B cell (primary cell): Measurements from ENCODE around the gene RRP12. TPM values are rescaled to one million over a fixed set of nuclear protein-coding genes. Genes with fewer than 3 reads are reported as not detected.

Experiments
- ATAC-seq: fragments of 200-7000 bp; cut with Tn5 transposase; one replicate; pipeline ENCODE4 v1.10.0; 2021; ENCODE audit warnings: low read depth, mild to moderate bottlenecking, moderate number of reproducible peaks, moderate library complexity
- CTCF ChIA-PET: fragments of 350-600 bp; sonication (Branson Sonifier 250); formaldehyde crosslinking; loops from one replicate; lab custom pipeline; 2021; ENCODE audit warnings: antibody characterized with exemption, inconsistent platforms; lab: Charles Lee
- POLR2A ChIA-PET: fragments of 350-600 bp; sonication (Branson Sonifier 250); formaldehyde crosslinking; loops from one replicate; lab custom pipeline; 2021; ENCODE audit warnings: antibody characterized with exemption; lab: Charles Lee
- DNase-seq: peaks from one replicate; pipeline ENCODE4 v3.0.0; 2013
- H2AFZ ChIP-seq: 2 replicates; pipeline ENCODE4 v1.6.1; 2012; ENCODE audit warnings: mild to moderate bottlenecking, low read depth, low read length; ENCODE audit not compliant: insufficient read depth, poor library complexity, severe bottlenecking
- H3K27ac ChIP-seq, 2 donors: 1 replicate in 1 of 2; 2 replicates in 1 of 2; pipeline ENCODE4 v1.5.1; 2012 to 2013; ENCODE audit warnings: low read length in 2 of 2, mild to moderate bottlenecking in 2 of 2, moderate library complexity in 1 of 2
- H3K27me3 ChIP-seq, 4 experiments: fragments of 200-600 bp in 1 of 4; sonication (generic) in 1 of 4; replicated peaks in 1 of 4; 1 replicate in 2 of 4; 2 replicates in 2 of 4; pipeline versions ENCODE4 v1.6.1 to v1.7.0; 2013 to 2016; ENCODE audit warnings: low read length in 3 of 4, mild to moderate bottlenecking in 2 of 4, mixed read lengths in 1 of 4, moderate library complexity in 1 of 4; ENCODE audit not compliant: insufficient read depth in 4 of 4, control insufficient read depth in 3 of 4; ENCODE audit errors: control extremely low read depth in 1 of 4
- H3K36me3 ChIP-seq, 2 experiments: replicated peaks in 1 of 2; 1 replicate in 1 of 2; 2 replicates in 1 of 2; pipeline versions ENCODE4 v1.6.1 to v1.7.1; 2013; ENCODE audit warnings: low read length in 1 of 2; ENCODE audit not compliant: insufficient read depth in 2 of 2, control insufficient read depth in 1 of 2; ENCODE audit errors: control extremely low read depth in 1 of 2, extremely low read depth in 1 of 2
- H3K4me1 ChIP-seq, 2 donors: fragments of 200-600 bp in 1 of 2; sonication (generic) in 1 of 2; 1 replicate in 1 of 2; 2 replicates in 1 of 2; pipeline versions ENCODE4 v1.5.1 to v1.6.1; 2013 to 2017; ENCODE audit warnings: low read length in 2 of 2; ENCODE audit not compliant: control insufficient read depth in 2 of 2, insufficient read depth in 2 of 2
- H3K4me2 ChIP-seq: replicated peaks from 2 replicates; pipeline ENCODE3; 2012; ENCODE audit warnings: mild to moderate bottlenecking, low read depth, low read length; ENCODE audit not compliant: poor library complexity, severe bottlenecking
- H3K4me3 ChIP-seq, 5 experiments: fragments of 200-600 bp in 1 of 5; sonication (generic) in 1 of 5; 1 replicate in 3 of 5; 2 replicates in 2 of 5; pipeline versions ENCODE4 v1.5.1 to v1.7.0; 2011 to 2016; ENCODE audit warnings: low read length in 4 of 5, mild to moderate bottlenecking in 4 of 5, low read depth in 2 of 5, control low read depth in 1 of 5, moderate library complexity in 1 of 5; ENCODE audit not compliant: insufficient read depth in 1 of 5; ENCODE audit errors: control extremely low read depth in 1 of 5, extremely low read depth in 1 of 5
- H3K79me2 ChIP-seq: fragments of 200-600 bp; sonication (generic); one replicate; pipeline ENCODE4 v1.6.0; 2016; ENCODE audit warnings: low read length; ENCODE audit not compliant: control insufficient read depth, insufficient read depth
- H3K9ac ChIP-seq: fragments of 200-600 bp; sonication (generic); 2 replicates; pipeline ENCODE4 v1.6.1; 2017; ENCODE audit warnings: mild to moderate bottlenecking, low read length, moderate library complexity
- H3K9me3 ChIP-seq, 3 donors: one replicate each; pipeline versions ENCODE4 v1.6.1 to v1.7.1; 2013; ENCODE audit warnings: low read length in 2 of 3; ENCODE audit not compliant: control insufficient read depth in 2 of 3, insufficient read depth in 1 of 3; ENCODE audit errors: control extremely low read depth in 1 of 3
- H4K20me1 ChIP-seq: 2 replicates; pipeline ENCODE4 v1.6.0; 2012; ENCODE audit warnings: mild to moderate bottlenecking, low read length; ENCODE audit not compliant: insufficient read depth, control insufficient read depth, poor library complexity, severe bottlenecking
- H3K27ac Mint-ChIP-seq: one replicate; pipeline ENCODE4 v1.8.0; 2021; ENCODE audit warnings: mixed read lengths
- H3K27me3 Mint-ChIP-seq: one replicate; pipeline ENCODE4 v1.8.0; 2021; ENCODE audit warnings: mixed read lengths
- H3K4me1 Mint-ChIP-seq: one replicate; pipeline ENCODE4 v1.8.0; 2021; ENCODE audit warnings: mixed read lengths
- H3K4me3 Mint-ChIP-seq: one replicate; pipeline ENCODE4 v1.8.0; 2021; ENCODE audit warnings: mixed read lengths
- H3K9me3 Mint-ChIP-seq: one replicate; pipeline ENCODE4 v1.8.0; 2022; ENCODE audit warnings: mixed read lengths; ENCODE audit not compliant: insufficient read depth
- CTCF ChIP-seq: fragments of 200-600 bp; IDR thresholded peaks from one replicate; pipeline ENCODE4 v1.8.0; 2022; ENCODE audit warnings: antibody characterized with exemption, mild to moderate bottlenecking
- EZH2 ChIP-seq: IDR thresholded peaks from 2 replicates; pipeline ENCODE4 v1.6.1; 2012; ENCODE audit warnings: borderline replicate concordance, low read depth, mild to moderate bottlenecking, moderate library complexity, low read length; ENCODE audit not compliant: insufficient read depth, poor library complexity, severe bottlenecking
- WGBS: methylation state at CpG from one replicate; pipeline ENCODE4 v1.1.5; 2013; ENCODE audit warnings: missing lambda C conversion rate; ENCODE audit not compliant: insufficient coverage; 5-methylcytosine and 5-hydroxymethylcytosine counted together
- intact Hi-C: fragments of 100-400 bp; cut with micrococcal nuclease; formaldehyde crosslinking; loops from one replicate; pipeline ENCODE4 v1.10.0; 2022
- polyA plus RNA-seq: library from polyadenylated mRNA; depleted of rRNA; stranded (reverse); fragments of >200 nt; gene quantifications from 2 replicates; pipeline ENCODE4 v1.2.3, GENCODE V29; 2012
- total RNA-seq, 2 donors: library from RNA; stranded (reverse); fragments of 120-200 nt in 1 of 2; gene quantifications; 1 replicate in 1 of 2; 2 replicates in 1 of 2; pipeline versions ENCODE4 v1.2.3 to v1.2.4, GENCODE V29; 2013 to 2022

RRP12 gene
- total and polyA plus RNA-seq, 2 donors (not counting 1 experiment from before 2014, with no cell fraction given) = 19.3 to 35.7 TPM

GRCh38 chr10:97325754-97326153 lies 75.4 kb downstream of the RRP12 start:
- no peaks in the 10 kb centered on the region for H3K27me3 Mint-ChIP-seq

GRCh38 chr10:97323501-97323900 lies 77.6 kb downstream of the RRP12 start:
- H4K20me1 ChIP-seq = peaks cover 36% of the 10 kb centered on the region
- Mint-ChIP-seq H3K27ac (no peak overlapping the region), H3K4me3 (no peak overlapping the region), H3K27me3 (no peaks in the 10 kb centered on the region), H3K9me3 (no peaks in the 10 kb centered on the region), H3K4me1 (peaks cover 34% of the 10 kb centered on the region)
- peaks cover 3 to 5% of the 10 kb centered on the region in 2 experiments for H3K36me3 ChIP-seq
- WGBS = 100% methylated on average over 2 of the region's 4 CpGs
- H3K9ac ChIP-seq = no peak overlapping the region
- H3K4me1 ChIP-seq = peaks cover 18 to 24% of the 10 kb centered on the region in 2 donors
- H3K4me2 ChIP-seq = no peak overlapping the region
- no peak overlapping the region for H2AFZ ChIP-seq
- no peak overlapping the region for H3K4me3 ChIP-seq
- ATAC-seq (no peak), DNase-seq (no peak)
- H3K27ac ChIP-seq = no peak overlapping the region
- CTCF ChIA-PET = interaction anchor here (0.7 kb wide), 1 partner anchor 175 kb away, joined by 3 read pairs; the partner anchor contains the start of gene UBTD1
- intact Hi-C loops = no loop called here
- no peak for TF ChIP-seq CTCF
- no peak for TF ChIP-seq EZH2
- POLR2A ChIA-PET = no interaction called here
- no peaks in the 10 kb centered on the region for H3K9me3 ChIP-seq
- H3K27me3 ChIP-seq = no peaks in the 10 kb centered on the region
- H3K79me2 ChIP-seq = peaks cover 48% of the 10 kb centered on the region

More at GRCh38 chr10:97325754-97326153, 75.4 kb downstream of the RRP12 start:
- peaks cover 17% of the 10 kb centered on the region in 2 donors for H3K4me1 ChIP-seq
- ATAC-seq (no peak), DNase-seq (no peak)
- CTCF ChIA-PET = interaction anchor here (0.6 to 1.0 kb wide), 2 partner anchors 21 to 46 kb away, joined by 3 read pairs; no protein-coding TSS in a partner anchor
- H3K4me3 Mint-ChIP-seq = no peak overlapping the region
- TF ChIP-seq CTCF (no peak), EZH2 (no peak)
- intact Hi-C loops = no loop called here
- no peak overlapping the region for H3K4me3 ChIP-seq
- H3K36me3 ChIP-seq = peaks cover 4 to 16% of the 10 kb centered on the region in 2 experiments
- H3K9ac ChIP-seq = no peak overlapping the region
- no peaks in the 10 kb centered on the region for H3K27me3 ChIP-seq
- H2AFZ ChIP-seq = no peak overlapping the region
- H4K20me1 ChIP-seq = peaks cover 44% of the 10 kb centered on the region
- H3K9me3 Mint-ChIP-seq = no peaks in the 10 kb centered on the region
- H3K9me3 ChIP-seq = no peaks in the 10 kb centered on the region
- H3K4me1 Mint-ChIP-seq = peaks cover 29% of the 10 kb centered on the region
- POLR2A ChIA-PET = no interaction called here
- 87% methylated on average over 7 of the region's 9 CpGs for WGBS
- H3K27ac ChIP-seq = no peak overlapping the region
- no peak overlapping the region for H3K27ac Mint-ChIP-seq
- no peak overlapping the region for H3K4me2 ChIP-seq
- peaks cover 52% of the 10 kb centered on the region for H3K79me2 ChIP-seq
